ENCODE results near the gene ABITRAM.
"Not testable (repeated sequence)": the region's sequence is repeated elsewhere in the genome, so short reads cannot be mapped to it uniquely, and the experiment has no call there.

ABITRAM gene

DNA sequence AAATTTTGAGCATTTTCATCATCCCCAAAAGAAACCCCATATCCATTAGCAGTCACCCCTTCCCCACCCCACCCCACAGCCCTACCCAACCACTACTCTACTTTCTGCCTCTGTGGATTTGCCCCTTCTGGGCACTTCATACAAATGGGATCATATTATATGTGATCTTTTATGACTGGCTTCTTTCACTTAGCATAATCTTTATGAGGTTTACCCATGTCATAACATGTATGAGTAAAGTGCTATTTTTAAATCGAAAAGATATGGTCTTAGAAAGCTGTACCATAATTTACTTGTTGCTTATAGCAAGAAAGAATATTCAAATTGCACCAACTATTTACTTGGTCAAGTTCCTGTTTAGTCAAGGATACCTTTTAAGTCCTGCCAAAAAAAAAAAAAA is 13.0 kb upstream of the ABITRAM start:
- no peak for DNase-seq (ENCODE audit: low read depth)

DNA sequence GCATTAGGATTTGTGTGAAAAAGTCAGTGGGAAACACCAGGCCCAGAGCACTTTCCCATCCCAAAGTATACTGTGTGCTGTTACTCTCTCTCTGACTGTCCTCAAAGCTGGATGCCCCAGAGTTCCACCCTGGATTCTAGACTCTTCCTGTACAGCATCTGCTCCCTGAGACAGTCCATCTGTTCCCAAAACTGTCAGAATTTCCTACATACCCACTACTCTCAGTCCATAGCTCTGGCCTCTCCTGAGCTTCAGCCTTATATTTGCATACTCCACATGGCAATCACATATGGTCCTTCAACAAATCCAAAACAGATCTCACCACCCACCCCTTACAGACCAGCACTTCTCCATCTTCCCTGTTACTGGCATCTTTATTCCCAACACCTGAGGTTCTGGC is 9.7 kb upstream of the ABITRAM start:
- DNase-seq (ENCODE audit: low read depth) = no peak
- H3K4me3 ChIP-seq (ENCODE audit: low read depth, low read length) = no peak overlapping the region

More for the DNA sequence above, 13.0 kb upstream of the ABITRAM start:
- no peak overlapping the region for H3K4me3 ChIP-seq (ENCODE audit: low read depth, low read length)

DNA sequence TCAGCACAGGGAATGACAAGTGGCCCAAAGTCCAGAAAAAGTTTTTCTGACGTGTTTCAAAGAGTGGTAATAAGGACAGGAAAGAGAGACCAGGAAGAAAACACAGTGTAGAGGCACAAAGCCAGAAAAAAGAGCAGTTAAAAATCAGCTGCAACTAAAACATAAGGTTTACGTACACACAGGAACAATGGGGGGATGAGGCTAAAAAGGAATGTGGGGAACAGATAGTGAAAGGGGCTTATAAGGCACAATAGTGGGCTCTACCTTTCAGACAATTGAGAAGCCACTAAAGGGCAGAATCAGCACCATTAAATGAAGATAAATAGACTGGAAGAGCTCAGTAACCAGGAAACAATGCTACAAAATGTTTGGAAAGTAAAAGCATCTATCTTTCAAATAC is 5.8 kb upstream of the ABITRAM start:
- H3K4me3 ChIP-seq (ENCODE audit: low read depth, low read length) = no peak overlapping the region
- no peak for DNase-seq (ENCODE audit: low read depth)

DNA sequence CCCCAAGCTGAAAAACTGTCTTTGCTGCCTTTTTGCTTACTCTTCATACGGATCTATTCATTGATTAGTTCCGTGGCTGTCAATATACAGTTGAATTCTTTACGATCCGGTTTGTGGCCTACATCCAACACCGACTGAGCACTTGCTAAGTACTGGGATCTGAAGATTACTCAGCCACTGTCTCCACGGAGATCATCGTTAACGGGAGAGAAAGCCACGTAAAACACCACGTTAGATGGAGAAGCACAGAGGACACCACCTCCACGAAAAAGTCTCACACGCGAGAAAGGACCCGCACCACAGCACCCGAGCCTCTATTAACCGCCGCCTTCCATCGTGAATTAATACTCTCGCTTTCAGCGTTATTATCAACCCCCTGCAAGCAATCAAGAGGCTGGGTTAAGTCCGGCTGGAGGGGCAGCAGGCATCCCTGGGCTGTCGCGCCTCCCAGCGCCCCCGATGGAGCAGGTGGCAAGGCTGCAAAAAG is 926 bp upstream of the ABITRAM start:
- no peak for DNase-seq (ENCODE audit: low read depth)
- peak overlapping the region; percentile 89 for H3K4me3 ChIP-seq (ENCODE audit: low read depth, low read length)

DNA sequence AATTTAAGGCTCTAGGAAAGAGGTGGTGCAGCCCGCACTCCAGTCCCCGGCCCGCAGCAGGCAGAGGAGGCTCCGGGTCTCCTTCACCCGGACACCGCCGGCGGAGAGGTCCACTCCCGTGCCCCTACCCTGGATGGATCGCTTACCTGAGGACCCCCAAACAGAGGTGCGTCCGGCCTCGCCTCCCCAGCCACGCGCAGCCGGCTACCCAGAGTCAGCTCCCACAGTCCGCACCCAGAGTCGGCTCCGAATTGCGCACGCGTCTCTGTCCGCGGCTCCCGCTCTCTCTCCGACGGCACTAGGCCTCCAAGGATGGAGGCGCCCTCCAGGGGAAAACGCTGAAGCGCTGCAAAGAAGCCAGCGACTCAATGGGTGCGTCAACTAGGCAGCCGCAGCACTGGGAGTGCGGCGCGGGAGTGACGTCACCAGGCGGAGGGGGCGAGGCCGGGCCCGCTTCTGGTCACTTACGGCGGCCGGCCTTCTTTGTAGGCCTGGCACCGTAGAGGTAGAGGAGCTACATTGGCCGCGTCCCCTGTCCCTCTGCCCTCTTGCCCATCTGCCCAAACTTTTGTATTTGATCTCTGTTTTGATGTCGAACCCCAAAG is 380 bp upstream of the ABITRAM start, which contains the start of gene ELP1:
TSS of gene ELP1 (minus strand) at position 407 of the 605 bp plus-strand sequence. CDS start 2,978 bp downstream, outside the sequence.
- DNase-seq (ENCODE audit: low read depth) = peak; percentile 79
- H3K4me3 ChIP-seq (ENCODE audit: low read depth, low read length) = peak within 1 kb of the TSS; percentile 89

DNA sequence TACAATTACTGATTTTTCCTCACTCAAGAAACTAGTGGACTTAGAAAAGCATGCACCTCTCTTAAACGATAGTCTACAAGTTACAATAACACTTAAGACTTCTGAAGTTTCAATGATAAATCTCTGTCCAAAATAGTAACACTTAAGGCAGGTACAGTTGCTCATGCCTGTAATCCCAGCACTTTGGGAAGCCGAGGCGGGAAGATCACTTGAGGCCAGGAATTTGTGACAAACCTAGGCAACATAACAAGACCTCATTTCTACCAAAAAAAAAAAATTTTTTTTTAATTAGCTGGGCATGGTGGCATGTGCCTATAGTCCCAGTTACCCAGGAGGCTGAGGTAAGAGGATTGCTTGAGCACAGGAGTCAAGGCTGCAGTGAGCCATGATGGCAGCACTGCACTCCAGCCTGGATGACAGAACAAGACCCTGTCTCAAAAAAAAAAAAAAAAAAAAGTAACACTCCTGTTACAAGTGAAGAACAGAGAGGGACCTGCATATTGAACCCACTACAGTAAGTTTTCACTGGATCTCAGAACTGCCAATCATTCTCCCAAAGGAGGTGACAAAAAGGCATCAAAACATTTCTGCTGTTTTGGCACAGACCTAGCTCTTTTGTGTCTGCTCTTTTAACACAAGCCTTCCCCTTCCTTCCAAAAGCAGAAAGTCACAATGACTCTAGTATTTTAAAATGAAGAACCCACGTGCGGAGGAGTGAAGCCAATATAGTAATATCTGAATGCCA is 3.5 kb downstream of the ABITRAM start:
- DNase-seq (ENCODE audit: low read depth) = no peak
- no peak overlapping the region for H3K4me3 ChIP-seq (ENCODE audit: low read depth, low read length)

DNA sequence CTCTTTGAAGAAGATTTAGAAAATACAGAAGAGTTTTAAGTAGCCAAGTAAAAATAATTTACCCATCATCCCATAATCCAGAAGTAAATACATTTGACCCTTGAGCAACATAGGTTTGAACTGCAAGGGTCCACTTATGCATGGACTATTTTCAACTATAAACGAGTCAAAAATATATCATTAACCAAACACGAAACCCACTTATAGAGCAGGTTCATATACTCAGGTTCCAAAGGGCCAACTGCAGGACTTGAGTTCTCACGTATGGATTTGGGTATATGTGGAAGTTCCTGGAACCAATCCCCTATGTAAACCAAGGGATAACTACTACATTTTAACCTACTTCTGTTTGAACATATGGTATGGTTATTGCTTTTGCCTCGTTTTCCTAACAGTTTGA is 5.8 kb downstream of the ABITRAM start:
- no peak overlapping the region for H3K4me3 ChIP-seq (ENCODE audit: low read depth, low read length)
- DNase-seq (ENCODE audit: low read depth) = no peak

DNA sequence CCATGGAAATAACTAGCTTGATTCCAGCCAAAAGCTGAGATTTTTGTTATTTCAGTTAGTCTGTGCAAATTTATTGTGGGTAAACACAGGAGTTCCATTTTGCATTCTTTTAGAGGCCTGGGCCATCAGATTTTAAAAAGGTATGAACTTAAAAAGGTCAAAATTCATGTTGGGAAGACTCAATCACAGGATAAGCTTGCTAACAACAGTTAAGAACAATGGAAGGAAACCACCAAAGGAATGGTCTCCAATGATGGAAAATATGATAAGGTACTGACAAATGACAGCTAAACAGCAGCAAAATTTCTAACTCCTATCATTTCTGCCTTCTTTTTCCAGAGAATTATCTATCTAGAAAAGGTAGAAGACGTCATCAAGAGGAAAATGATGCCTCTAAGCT is 16.0 kb downstream of the ABITRAM start:
- no peak overlapping the region for H3K4me3 ChIP-seq (ENCODE audit: low read depth, low read length)
- DNase-seq (ENCODE audit: low read depth) = no peak

DNA sequence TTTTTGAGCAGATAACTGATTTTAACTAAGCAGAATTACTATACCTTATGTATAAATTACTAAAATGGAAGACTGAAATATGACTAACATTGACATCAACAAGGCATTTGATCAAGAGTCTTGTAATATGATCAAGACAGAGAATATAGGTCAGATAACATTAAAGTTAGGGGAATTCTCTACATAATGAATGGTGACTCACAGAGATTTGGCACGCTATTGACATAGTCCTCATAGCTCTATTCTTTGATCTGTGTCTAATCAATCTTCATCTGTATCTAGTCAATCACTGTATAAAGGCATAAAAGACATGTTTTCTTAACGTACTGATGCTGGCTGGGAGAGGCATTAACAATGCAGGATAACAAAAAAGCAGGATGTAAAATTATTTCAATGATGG is 17.4 kb downstream of the ABITRAM start:
- no peak for DNase-seq (ENCODE audit: low read depth)
- no peak overlapping the region for H3K4me3 ChIP-seq (ENCODE audit: low read depth, low read length)

DNA sequence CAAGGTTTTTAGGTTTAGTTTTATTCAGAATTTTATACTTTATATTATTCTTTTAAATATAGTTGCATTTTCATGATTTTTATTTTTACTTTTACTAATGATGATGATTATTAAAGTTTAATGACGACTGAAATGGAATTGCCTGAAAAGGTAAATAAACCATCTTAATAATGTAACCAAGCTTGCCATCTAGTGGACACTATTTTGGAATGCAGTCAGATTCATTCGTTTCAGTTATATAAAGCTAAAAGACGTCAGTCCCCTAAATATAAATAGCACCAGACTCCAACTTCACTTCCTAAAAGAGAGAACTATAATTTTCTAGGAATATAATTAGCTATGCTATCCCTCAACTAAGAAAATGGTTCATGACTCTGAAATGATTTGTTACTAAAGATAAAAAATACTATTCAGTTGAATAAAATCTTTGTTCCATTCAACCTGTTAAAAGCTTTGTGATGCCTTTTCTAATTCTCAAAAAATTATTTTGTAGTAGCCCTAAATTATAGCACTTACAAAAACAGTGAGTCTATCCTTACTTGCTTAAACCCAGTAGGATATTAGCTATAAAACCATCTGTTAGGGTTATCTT is 19.9 kb downstream of the ABITRAM start:
- H3K4me3 ChIP-seq (ENCODE audit: low read depth, low read length) = no peak overlapping the region
- no peak for DNase-seq (ENCODE audit: low read depth)

DNA sequence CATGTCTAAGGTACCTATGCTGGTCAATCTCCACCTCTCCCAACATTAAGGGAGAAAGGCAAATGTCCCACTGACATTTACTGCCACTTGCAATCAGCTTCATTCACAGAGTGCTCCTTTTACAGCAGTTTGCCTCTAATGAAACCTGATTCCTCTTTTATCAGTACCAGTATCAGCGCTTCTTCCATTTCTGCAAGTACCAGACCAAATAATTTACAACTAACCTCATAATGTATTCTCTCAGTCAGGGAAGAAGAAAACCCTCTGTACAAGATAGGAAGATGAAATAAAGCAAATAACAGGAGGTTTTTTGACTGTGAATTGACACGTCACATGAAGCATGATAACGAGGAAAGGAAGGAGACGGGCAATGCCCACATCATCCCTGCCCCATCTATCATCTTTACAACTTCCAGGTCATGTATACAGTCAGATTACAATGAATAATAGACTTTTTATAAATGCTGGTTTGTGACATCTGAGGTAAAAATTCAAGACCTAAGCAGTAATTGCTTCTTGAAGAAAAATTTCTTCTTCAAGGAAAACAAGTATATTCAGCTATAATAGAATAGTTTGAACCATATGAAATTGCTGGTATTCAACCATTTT is 21.9 kb downstream of the ABITRAM start:
- no peak for DNase-seq (ENCODE audit: low read depth)
- no peak overlapping the region for H3K4me3 ChIP-seq (ENCODE audit: low read depth, low read length)

DNA sequence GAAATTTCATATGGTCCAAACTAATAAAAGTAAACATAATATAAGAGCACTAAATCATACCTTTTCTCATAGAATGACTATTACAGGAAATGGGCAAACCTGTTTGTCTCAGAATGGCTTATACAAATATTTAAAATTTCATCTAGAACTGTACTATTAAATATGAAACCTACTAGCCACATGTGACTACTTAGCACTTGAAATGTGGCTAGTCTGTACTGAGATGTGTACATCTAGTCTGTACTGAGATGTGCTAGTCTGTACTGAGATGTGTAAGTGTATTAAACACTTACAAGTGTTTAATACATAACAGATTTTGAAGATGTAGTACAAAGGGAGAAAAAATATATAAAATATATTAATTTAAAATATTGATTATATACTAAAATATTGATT is 22.4 kb downstream of the ABITRAM start:
- no peak overlapping the region for H3K4me3 ChIP-seq (ENCODE audit: low read depth, low read length)
- no peak for DNase-seq (ENCODE audit: low read depth)

DNA sequence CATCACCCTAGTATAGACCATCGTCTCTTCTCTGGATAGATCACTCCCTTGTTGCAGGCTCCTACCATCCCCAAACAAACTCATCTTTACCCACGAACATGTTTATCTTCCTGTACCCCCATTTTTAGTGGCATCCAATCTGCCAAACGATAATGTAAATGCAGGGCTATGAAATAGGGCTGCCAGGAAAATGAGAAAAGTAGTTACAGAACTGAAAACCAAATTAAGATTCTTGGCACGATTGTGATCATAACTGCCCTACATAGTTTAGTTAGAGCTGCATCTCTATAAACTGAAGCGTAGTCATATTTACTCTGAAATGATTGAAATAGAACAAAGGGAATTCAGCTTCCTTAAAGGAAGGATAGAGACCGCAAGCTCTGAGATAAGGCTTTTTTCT is 26.1 kb downstream of the ABITRAM start:
- H3K4me3 ChIP-seq (ENCODE audit: low read depth, low read length) = no peak overlapping the region
- DNase-seq (ENCODE audit: low read depth) = no peak

DNA sequence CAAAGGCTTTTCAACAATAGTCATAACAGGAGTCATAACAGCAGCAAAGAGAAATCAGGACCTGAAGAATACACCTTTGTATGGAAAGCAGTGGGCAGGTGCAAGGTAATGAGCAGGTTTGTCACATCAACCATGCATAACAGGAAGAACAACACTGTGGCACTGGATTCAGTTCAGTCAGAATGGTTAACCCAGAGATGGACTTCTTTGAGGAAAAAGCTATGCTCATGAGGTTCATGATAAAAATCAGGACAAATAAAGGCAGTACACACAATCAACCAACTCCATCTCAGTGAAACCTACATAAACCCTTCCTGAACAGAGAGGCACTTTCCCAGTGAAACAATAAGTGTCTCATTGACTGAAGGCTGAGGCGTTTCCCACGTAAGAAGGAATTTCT is 27.0 kb downstream of the ABITRAM start:
- no peak overlapping the region for H3K4me3 ChIP-seq (ENCODE audit: low read depth, low read length)
- DNase-seq (ENCODE audit: low read depth) = no peak

DNA sequence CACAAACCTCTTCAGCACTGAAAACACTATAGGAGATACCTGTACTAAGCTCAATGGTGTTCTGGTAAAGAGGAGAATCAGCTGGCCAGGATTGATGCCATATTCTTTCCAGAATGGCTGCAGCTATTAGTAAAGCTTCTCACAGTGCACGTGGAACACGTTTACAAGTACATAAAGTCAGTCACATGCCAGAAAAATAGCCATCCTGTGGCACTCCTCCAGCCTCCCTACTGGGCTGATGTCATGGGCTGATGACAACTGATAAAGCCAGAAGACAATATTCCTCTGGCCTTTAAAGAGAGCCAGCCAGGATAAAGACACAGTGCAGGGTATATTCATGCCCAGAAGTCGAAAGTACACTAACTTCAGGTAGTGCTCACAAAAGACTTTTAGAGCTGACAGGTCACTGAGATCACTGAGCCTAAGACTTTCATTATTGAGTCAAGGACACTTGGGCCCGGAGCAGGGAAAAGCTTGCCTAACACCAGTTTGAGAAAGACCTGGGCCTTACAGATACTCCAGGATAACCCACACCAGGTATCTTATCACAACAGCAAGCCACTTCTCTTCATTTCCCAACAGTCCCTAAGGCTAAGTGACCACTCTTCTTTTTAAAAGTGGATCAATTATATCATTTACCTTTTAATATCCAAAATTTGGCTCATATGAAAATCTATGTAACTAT is 29.4 kb downstream of the ABITRAM start:
- H3K4me3 ChIP-seq (ENCODE audit: low read depth, low read length) = no peak overlapping the region
- DNase-seq (ENCODE audit: low read depth) = no peak

DNA sequence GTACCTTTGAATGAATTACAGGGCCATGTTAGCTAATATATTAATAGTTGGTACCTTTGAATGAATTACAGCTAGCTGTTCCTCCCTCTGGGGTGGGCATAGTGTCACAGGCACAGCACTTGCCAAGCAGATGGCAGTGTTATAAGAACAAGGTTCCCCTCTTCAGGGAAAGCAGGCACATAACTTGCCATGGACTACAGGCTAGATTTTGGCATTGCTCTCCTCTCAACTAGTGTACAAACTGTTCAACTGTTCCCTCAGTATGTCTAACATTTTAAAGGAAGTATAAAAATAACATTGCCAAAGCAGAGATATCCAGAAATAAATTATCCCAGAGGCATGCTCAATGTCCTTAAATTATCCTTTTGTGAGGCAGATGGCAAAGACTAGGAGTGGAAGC is 33.7 kb downstream of the ABITRAM start:
- H3K4me3 ChIP-seq (ENCODE audit: low read depth, low read length) = no peak overlapping the region
- DNase-seq (ENCODE audit: low read depth) = no peak

DNA sequence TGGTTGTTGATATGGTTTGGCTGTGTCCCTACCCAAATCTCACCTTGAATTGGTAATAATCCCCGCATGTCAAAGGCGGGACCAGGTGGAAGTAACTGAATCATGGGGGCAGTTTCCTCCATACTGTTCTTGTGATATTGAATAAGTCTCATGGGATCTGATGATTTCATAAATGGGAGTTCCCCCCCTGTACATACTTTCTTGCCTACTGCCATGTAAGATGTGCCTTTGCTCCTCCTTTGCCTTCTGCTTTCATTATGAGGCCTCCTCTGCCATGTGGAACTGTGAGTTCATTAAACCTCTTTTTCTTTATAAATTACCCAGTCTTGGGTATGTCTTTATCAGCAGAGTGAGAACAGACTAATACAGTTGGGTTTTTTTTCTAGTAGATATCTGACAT is 37.2 kb downstream of the ABITRAM start:
- DNase-seq (ENCODE audit: low read depth); H3K4me3 ChIP-seq (ENCODE audit: low read depth, low read length): not testable (repeated sequence)

DNA sequence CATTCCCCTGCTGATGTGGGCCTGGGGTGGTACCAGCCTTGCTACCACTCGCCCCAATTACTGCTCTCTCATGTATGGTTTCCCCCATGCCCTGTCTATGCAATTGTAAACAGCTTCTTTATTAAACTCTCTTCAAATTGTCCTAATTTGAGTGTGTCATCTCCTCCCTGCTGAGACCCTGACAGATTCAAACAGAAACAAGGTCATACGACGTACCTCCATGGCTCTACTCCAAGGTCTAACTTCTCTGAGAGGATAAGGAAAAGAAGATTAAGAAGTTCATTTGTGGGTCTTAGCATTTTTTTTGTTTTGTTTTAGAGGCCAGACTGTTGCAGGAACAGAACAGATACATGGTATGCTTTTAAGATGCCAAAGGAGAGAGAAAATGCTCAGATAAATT is 38.0 kb downstream of the ABITRAM start:
- DNase-seq (ENCODE audit: low read depth) = no peak
- no peak overlapping the region for H3K4me3 ChIP-seq (ENCODE audit: low read depth, low read length)

DNA sequence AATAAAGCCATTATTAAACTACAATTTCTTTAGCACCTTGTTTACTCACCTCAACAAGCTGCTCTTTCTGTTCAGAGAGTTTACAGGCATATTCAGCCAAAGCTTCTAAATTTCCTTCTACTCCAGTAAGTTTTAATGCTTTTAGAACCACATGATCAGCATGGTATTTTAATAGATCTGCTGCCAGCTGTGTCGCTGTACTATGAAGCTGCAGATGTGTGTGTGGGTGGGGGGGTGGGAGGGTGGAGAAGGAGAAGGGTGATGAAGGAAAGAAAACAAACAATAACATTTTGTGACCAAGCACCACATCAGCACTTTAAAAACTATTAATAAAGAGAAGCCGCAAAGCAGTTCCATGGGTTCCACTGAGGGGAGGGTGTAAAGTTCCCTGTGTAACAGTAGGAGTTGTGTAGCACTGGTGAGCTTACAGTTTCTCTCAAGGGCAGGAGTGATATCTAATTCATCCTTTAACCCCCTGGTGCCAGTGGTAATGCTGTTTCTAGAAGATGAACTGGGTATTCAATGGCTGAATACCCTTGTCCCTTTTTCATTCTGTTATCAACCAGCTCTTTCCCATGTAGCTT is 38.5 kb downstream of the ABITRAM start:
- DNase-seq (ENCODE audit: low read depth) = peak; percentile 7
- H3K4me3 ChIP-seq (ENCODE audit: low read depth, low read length) = no peak overlapping the region
